ENCODE results near the gene SLC27A2.

GRCh38 chr15:50168379-50168778, 13.6 kb upstream of the SLC27A2 start:
- TF ChIP-seq, protein P1, sequence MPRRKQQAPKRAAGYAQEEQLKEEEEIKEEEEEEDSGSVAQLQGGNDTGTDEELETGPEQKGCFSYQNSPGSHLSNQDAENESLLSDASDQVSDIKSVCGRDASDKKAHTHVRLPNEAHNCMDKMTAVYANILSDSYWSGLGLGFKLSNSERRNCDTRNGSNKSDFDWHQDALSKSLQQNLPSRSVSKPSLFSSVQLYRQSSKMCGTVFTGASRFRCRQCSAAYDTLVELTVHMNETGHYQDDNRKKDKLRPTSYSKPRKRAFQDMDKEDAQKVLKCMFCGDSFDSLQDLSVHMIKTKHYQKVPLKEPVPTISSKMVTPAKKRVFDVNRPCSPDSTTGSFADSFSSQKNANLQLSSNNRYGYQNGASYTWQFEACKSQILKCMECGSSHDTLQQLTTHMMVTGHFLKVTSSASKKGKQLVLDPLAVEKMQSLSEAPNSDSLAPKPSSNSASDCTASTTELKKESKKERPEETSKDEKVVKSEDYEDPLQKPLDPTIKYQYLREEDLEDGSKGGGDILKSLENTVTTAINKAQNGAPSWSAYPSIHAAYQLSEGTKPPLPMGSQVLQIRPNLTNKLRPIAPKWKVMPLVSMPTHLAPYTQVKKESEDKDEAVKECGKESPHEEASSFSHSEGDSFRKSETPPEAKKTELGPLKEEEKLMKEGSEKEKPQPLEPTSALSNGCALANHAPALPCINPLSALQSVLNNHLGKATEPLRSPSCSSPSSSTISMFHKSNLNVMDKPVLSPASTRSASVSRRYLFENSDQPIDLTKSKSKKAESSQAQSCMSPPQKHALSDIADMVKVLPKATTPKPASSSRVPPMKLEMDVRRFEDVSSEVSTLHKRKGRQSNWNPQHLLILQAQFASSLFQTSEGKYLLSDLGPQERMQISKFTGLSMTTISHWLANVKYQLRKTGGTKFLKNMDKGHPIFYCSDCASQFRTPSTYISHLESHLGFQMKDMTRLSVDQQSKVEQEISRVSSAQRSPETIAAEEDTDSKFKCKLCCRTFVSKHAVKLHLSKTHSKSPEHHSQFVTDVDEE (CRISPR knock-in tag; IDR thresholded peaks at IDR 0.05): no peak
- no peak for TF ChIP-seq CREB5 (CRISPR knock-in tag; IDR thresholded peaks at IDR 0.05; ENCODE audit: low read depth)
- no peak for TF ChIP-seq CSDC2 (CRISPR knock-in tag; IDR thresholded peaks at IDR 0.05)

Measured in SK-N-SH treated with all-trans-retinoic acid at 6 μM for 48 hours (cell line).